H1 (cell line): ENCODE measurements around the gene RNF38.

Experiments used
- EGR1 ChIP-seq: IDR thresholded peaks from 2 replicates; pipeline ENCODE4 v1.6.1; 2011; ENCODE audit warnings: low read depth, low read length, borderline replicate concordance
- EP300 ChIP-seq, 2 experiments: IDR thresholded peaks; 1 replicate in 1 of 2; 2 replicates in 1 of 2; pipeline ENCODE4 v1.6.1; 2011 to 2012; ENCODE audit warnings: low read depth in 2 of 2, low read length in 2 of 2, mild to moderate bottlenecking in 2 of 2, borderline replicate concordance in 1 of 2, inconsistent platforms in 1 of 2, moderate library complexity in 1 of 2
- POLR2A ChIP-seq, 2 experiments: IDR thresholded peaks; 1 replicate in 1 of 2; 2 replicates in 1 of 2; pipeline ENCODE4 v1.6.1; 2011; ENCODE audit warnings: low read depth in 2 of 2, low read length in 2 of 2, mild to moderate bottlenecking in 2 of 2; ENCODE audit errors: control extremely low read depth in 1 of 2
- RAD21 ChIP-seq, 2 experiments: IDR thresholded peaks in 1 of 2; conservative IDR thresholded peaks in 1 of 2; 2 replicates each; pipeline ENCODE4 v1.6.1; 2011; ENCODE audit warnings: low read depth in 2 of 2, low read length in 2 of 2, improper control_type of control experiment in 1 of 2, inconsistent platforms in 1 of 2, mild to moderate bottlenecking in 1 of 2, moderate library complexity in 1 of 2
- SUZ12 ChIP-seq: fragments of 200-600 bp; sonication (generic); IDR thresholded peaks from 2 replicates; pipeline ENCODE4 v1.6.1; 2012; ENCODE audit warnings: mild to moderate bottlenecking, inconsistent platforms, low read length, moderate library complexity, mixed read lengths
- TCF12 ChIP-seq: IDR thresholded peaks from 2 replicates; pipeline ENCODE4 v1.6.1; 2011; ENCODE audit warnings: low read depth, mild to moderate bottlenecking, low read length
- TF ChIP-seq, protein P1 (sequence below), 3 experiments: IDR thresholded peaks; 1 replicate in 2 of 3; 2 replicates in 1 of 3; pipeline versions ENCODE4 v1.5.1 to v1.6.1; 2011; ENCODE audit warnings: low read length in 3 of 3, mild to moderate bottlenecking in 3 of 3, inconsistent platforms in 2 of 3, low read depth in 1 of 3, moderate library complexity in 1 of 3; ENCODE audit not compliant: insufficient read depth in 1 of 3; ENCODE audit errors: control extremely low read depth in 1 of 3
- TF ChIP-seq, protein P2 (sequence below): IDR thresholded peaks from 2 replicates; pipeline ENCODE4 v1.6.1; 2012; ENCODE audit warnings: inconsistent platforms
- TF ChIP-seq, protein P3 (sequence below): IDR thresholded peaks from 2 replicates; pipeline ENCODE4 v1.6.1; 2011; ENCODE audit warnings: low read length, improper control_type of control experiment

DNA sequence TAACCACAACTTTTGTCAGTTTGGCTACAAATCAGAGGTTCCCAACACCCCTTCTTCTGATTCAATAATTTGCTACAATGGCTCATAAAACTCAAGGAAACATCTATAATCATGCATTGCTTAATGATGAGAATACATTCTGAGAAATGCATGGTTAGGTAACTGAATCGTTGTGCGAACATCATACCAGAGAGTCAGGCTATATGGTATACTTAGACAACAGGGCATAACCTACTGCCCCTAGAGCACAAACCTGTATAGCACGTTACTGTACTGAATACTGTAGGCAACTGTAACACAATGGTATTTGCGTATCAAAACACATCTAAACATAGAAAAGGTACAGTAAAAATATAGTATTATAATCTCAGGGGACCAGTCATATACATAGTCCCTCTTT is 31.0 kb upstream of the RNF38 start:
- TF ChIP-seq, protein P1, sequence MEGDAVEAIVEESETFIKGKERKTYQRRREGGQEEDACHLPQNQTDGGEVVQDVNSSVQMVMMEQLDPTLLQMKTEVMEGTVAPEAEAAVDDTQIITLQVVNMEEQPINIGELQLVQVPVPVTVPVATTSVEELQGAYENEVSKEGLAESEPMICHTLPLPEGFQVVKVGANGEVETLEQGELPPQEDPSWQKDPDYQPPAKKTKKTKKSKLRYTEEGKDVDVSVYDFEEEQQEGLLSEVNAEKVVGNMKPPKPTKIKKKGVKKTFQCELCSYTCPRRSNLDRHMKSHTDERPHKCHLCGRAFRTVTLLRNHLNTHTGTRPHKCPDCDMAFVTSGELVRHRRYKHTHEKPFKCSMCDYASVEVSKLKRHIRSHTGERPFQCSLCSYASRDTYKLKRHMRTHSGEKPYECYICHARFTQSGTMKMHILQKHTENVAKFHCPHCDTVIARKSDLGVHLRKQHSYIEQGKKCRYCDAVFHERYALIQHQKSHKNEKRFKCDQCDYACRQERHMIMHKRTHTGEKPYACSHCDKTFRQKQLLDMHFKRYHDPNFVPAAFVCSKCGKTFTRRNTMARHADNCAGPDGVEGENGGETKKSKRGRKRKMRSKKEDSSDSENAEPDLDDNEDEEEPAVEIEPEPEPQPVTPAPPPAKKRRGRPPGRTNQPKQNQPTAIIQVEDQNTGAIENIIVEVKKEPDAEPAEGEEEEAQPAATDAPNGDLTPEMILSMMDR (IDR thresholded peaks at IDR 0.05; ENCODE audit: control extremely low read depth in 1 of 3, insufficient read depth in 1 of 3, low read depth in 1 of 3, low read length in 3 of 3): peak in 1 of 3 experiments; percentile 14; a peak in 1 of 4 replicates
- TF ChIP-seq TCF12 (no peak), EGR1 (no peak), EP300 (IDR thresholded peaks at IDR 0.05; ENCODE audit: borderline replicate concordance in 1 of 2, low read depth in 2 of 2, low read length in 2 of 2) (no peak), POLR2A (IDR thresholded peaks at IDR 0.05; ENCODE audit: control extremely low read depth in 1 of 2, low read depth in 2 of 2, low read length in 2 of 2) (no peak), SUZ12 (no peak), RAD21 (IDR thresholded peaks at IDR 0.05 in 1 of 2, conservative IDR thresholded peaks at IDR 0.05 in 1 of 2; ENCODE audit: low read depth in 2 of 2, low read length in 2 of 2) (no peak)
- TF ChIP-seq, protein P2, sequence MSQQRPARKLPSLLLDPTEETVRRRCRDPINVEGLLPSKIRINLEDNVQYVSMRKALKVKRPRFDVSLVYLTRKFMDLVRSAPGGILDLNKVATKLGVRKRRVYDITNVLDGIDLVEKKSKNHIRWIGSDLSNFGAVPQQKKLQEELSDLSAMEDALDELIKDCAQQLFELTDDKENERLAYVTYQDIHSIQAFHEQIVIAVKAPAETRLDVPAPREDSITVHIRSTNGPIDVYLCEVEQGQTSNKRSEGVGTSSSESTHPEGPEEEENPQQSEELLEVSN: no peak
- TF ChIP-seq, protein P3, sequence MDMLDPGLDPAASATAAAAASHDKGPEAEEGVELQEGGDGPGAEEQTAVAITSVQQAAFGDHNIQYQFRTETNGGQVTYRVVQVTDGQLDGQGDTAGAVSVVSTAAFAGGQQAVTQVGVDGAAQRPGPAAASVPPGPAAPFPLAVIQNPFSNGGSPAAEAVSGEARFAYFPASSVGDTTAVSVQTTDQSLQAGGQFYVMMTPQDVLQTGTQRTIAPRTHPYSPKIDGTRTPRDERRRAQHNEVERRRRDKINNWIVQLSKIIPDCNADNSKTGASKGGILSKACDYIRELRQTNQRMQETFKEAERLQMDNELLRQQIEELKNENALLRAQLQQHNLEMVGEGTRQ: no peak
